D721Med (cell line): ENCODE measurements around the gene NOL12.
"Not testable (repeated sequence)": the region's sequence is repeated elsewhere in the genome, so short reads cannot be mapped to it uniquely, and the experiment has no call there.

Experiments
- DNase-seq: peaks from one replicate; pipeline ENCODE4 v3.0.0; 2011; ENCODE audit warnings: low spot score; ENCODE audit not compliant: insufficient read length
- FAIRE-seq: peaks from 2 replicates; lab custom pipeline; 2011; peaks lifted over from hg19 to GRCh38; lab: Jason Lieb, UNC
- TF ChIP-seq, protein P1 (sequence below): IDR thresholded peaks from 2 replicates; pipeline ENCODE4 v1.5.1; 2012; ENCODE audit warnings: mild to moderate bottlenecking, control low read depth; ENCODE audit not compliant: insufficient read depth; ENCODE audit errors: missing control alignments

Gene NOL12

GRCh38 chr22:37654563-37655251 is 31.4 kb upstream of the NOL12 start:
- FAIRE-seq (no peak), DNase-seq (no peak)
- TF ChIP-seq, protein P1, sequence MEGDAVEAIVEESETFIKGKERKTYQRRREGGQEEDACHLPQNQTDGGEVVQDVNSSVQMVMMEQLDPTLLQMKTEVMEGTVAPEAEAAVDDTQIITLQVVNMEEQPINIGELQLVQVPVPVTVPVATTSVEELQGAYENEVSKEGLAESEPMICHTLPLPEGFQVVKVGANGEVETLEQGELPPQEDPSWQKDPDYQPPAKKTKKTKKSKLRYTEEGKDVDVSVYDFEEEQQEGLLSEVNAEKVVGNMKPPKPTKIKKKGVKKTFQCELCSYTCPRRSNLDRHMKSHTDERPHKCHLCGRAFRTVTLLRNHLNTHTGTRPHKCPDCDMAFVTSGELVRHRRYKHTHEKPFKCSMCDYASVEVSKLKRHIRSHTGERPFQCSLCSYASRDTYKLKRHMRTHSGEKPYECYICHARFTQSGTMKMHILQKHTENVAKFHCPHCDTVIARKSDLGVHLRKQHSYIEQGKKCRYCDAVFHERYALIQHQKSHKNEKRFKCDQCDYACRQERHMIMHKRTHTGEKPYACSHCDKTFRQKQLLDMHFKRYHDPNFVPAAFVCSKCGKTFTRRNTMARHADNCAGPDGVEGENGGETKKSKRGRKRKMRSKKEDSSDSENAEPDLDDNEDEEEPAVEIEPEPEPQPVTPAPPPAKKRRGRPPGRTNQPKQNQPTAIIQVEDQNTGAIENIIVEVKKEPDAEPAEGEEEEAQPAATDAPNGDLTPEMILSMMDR = no peak

DNA sequence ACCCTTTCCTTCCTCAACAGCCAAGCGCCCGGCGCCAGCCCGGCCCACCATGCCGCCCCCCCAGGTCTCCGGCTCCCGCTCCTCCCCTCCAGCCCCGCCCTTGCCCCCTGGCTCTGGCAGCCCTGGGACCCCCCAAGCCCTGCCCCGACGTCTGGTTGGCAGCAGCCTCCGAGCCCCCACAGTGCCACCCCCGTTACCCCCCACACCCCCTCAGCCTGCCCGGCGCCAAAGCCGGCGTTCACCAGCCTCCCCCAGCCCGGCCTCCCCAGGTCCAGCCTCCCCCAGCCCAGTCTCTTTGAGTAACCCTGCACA is 30.9 kb upstream of the NOL12 start:
- DNase-seq (no peak), FAIRE-seq (no peak)
- TF ChIP-seq, protein P1 = no peak

DNA sequence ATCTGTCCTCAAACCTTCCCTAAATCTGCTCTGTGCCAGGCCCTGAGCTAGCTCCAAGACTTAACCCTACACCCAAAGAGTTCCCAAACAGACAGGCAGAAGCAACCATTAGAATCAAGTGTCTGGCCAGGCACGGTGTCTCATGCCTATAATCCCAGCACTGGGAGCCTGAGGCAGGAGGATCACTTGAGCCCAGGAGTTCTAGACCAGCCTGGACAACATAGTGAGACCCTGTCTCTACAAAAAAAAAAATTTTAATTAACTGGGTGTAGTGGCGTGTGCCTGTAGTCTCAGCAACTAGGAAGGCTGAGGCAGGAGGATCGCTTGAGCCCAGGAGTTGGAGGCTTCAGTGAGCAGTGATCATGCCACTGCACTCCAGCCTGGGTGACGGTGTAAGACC is 29.6 kb upstream of the NOL12 start:
- not testable (repeated sequence) for FAIRE-seq

DNA sequence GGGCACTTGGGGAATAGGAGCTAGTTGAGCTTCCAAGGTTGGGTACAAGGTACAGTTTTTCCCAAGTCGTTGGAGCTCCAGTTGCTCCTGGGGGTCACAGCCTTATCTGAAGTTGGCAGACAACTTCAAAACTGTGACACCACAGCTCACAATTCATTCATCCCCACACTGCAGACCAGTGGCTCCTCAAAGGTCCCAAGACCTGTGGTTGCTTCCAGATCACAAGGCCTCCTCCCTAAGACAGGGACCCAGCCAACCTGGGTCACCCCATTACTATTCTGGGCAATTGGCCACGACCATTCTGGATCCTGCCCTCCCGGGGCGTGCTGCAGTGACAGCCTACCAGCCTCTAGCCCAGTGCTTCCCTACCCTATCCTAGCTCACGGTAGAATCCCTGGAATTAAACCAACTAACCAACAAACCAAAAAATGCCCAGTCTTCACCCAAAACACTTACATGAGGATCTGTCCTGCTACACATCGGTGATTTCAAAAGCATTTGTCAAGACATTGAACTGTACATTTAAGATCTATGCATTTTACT is 28.5 kb upstream of the NOL12 start:
- FAIRE-seq (no peak), DNase-seq (no peak)
- TF ChIP-seq, protein P1 = no peak

More for the DNA sequence above, 29.6 kb upstream of the NOL12 start:
- DNase-seq = not testable (repeated sequence)

DNA sequence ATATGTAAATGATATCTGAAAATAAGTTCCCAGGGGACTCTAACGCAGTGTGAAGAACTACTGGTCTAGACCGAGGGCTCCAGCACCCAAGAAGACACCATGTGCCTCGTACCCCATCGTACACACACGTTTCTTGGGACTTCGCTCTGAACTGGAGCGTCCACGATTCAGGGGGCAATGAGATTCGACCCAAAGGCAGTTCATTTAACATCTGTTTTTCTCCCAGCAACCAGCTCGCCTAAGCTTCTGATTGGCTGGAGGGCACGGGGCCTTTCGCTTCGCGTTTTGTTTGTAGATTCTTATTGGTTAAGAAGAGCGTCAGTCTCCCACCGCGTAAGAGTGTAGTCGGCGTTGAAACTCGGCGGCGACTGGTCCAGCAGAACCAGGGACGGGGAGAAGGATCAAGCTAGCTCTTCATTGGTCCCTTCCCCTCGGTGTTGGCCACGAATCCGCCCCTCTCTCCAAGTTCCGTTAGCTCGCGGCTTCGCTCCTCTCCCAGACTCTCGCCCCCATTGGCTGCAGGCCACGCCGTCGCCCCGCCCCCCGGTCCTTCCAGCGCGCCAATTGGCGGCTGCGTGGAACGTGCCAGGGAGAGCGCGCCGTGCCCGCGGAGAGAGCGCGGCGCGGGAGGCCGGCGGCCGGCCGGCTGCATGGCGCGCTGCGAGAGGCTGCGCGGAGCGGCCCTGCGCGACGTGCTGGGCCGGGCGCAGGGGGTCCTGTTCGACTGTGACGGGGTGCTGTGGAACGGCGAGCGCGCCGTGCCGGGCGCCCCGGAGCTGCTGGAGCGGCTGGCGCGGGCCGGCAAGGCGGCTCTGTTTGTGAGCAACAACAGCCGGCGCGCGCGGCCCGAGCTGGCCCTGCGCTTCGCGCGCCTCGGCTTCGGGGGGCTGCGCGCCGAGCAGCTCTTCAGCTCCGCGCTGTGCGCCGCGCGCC is 27.7 kb upstream of the NOL12 start, which contains the start of gene PDXP:
PDXP (plus strand) TSS at position 591 of the 933 bp plus-strand sequence; CDS start at position 651, 60 bp downstream.
- FAIRE-seq (no peak), DNase-seq (peak; percentile 75)
- TF ChIP-seq, protein P1 = no peak

GRCh38 chr22:37659066-37659896 is 26.9 kb upstream of the NOL12 start:
- FAIRE-seq (no peak), DNase-seq (no peak)
- TF ChIP-seq, protein P1 = no peak
